Ishikawa (cell line): ENCODE measurements around the gene GRIN2B.

ENCODE experiments used
- CEBPB ChIP-seq: IDR thresholded peaks from 2 replicates; pipeline ENCODE4 v1.6.1; 2012
- CREB1 ChIP-seq: IDR thresholded peaks from 2 replicates; pipeline ENCODE4 v1.6.1; 2012; ENCODE audit warnings: low read depth
- EGR1 ChIP-seq: IDR thresholded peaks from 2 replicates; pipeline ENCODE4 v1.6.1; 2012
- EP300 ChIP-seq: IDR thresholded peaks from 2 replicates; pipeline ENCODE4 v1.6.1; 2012; ENCODE audit warnings: borderline replicate concordance
- FOXM1 ChIP-seq: IDR thresholded peaks from 2 replicates; pipeline ENCODE4 v1.6.1; 2012; ENCODE audit warnings: low read depth, borderline replicate concordance
- NFIC ChIP-seq: IDR thresholded peaks from 2 replicates; pipeline ENCODE4 v1.6.1; 2012
- RAD21 ChIP-seq: IDR thresholded peaks from 2 replicates; pipeline ENCODE4 v1.6.1; 2012; ENCODE audit warnings: low read depth
- TAF1 ChIP-seq: IDR thresholded peaks from 2 replicates; pipeline ENCODE4 v1.6.1; 2012; ENCODE audit warnings: low read depth, mild to moderate bottlenecking
- TCF12 ChIP-seq: IDR thresholded peaks from 2 replicates; pipeline ENCODE4 v1.6.1; 2012; ENCODE audit warnings: low read depth
- TEAD4 ChIP-seq: IDR thresholded peaks from 2 replicates; pipeline ENCODE4 v1.6.1; 2012
- YY1 ChIP-seq: IDR thresholded peaks from 2 replicates; pipeline ENCODE4 v1.6.1; 2012; ENCODE audit warnings: low read depth
- ZBTB7A ChIP-seq: IDR thresholded peaks from 2 replicates; pipeline ENCODE4 v1.6.1; 2012; ENCODE audit warnings: low read depth
- TF ChIP-seq, protein P1 (sequence below): IDR thresholded peaks from 2 replicates; pipeline ENCODE4 v1.6.1; 2012
- TF ChIP-seq, protein P2 (sequence below): IDR thresholded peaks from 2 replicates; pipeline ENCODE4 v1.6.1; 2012; ENCODE audit warnings: low read depth, mild to moderate bottlenecking
- TF ChIP-seq, protein P3 (sequence below): IDR thresholded peaks from 2 replicates; pipeline ENCODE4 v1.6.1; 2012

The GRIN2B gene

DNA sequence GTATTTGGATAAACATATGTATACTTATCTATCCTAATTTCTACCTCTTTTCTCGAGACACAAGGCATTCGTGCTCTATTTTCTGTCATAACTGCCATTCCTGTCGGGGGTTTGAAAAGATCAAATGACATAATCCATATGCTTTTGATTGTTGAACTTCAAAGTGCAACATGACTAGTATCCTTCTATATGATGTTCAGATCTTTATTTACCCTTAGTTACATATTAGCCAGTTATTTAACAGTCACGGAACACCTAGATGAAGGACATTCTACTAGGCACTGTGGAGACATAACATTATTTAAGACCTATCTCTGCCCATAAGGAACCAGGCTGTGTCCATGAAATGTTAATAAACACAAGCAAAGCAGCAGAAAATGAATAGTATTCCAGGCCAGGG, 11.2 kb upstream of the GRIN2B start:
- TF ChIP-seq, protein P1, sequence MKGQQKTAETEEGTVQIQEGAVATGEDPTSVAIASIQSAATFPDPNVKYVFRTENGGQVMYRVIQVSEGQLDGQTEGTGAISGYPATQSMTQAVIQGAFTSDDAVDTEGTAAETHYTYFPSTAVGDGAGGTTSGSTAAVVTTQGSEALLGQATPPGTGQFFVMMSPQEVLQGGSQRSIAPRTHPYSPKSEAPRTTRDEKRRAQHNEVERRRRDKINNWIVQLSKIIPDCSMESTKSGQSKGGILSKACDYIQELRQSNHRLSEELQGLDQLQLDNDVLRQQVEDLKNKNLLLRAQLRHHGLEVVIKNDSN: no peak
- TF ChIP-seq TCF12 (no peak), CEBPB (no peak), CREB1 (no peak), TAF1 (no peak), NFIC (no peak), ZBTB7A (no peak), FOXM1 (no peak), YY1 (no peak), TEAD4 (no peak), EGR1 (no peak)
- TF ChIP-seq, protein P2, sequence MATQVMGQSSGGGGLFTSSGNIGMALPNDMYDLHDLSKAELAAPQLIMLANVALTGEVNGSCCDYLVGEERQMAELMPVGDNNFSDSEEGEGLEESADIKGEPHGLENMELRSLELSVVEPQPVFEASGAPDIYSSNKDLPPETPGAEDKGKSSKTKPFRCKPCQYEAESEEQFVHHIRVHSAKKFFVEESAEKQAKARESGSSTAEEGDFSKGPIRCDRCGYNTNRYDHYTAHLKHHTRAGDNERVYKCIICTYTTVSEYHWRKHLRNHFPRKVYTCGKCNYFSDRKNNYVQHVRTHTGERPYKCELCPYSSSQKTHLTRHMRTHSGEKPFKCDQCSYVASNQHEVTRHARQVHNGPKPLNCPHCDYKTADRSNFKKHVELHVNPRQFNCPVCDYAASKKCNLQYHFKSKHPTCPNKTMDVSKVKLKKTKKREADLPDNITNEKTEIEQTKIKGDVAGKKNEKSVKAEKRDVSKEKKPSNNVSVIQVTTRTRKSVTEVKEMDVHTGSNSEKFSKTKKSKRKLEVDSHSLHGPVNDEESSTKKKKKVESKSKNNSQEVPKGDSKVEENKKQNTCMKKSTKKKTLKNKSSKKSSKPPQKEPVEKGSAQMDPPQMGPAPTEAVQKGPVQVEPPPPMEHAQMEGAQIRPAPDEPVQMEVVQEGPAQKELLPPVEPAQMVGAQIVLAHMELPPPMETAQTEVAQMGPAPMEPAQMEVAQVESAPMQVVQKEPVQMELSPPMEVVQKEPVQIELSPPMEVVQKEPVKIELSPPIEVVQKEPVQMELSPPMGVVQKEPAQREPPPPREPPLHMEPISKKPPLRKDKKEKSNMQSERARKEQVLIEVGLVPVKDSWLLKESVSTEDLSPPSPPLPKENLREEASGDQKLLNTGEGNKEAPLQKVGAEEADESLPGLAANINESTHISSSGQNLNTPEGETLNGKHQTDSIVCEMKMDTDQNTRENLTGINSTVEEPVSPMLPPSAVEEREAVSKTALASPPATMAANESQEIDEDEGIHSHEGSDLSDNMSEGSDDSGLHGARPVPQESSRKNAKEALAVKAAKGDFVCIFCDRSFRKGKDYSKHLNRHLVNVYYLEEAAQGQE: no peak
- TF ChIP-seq, protein P3, sequence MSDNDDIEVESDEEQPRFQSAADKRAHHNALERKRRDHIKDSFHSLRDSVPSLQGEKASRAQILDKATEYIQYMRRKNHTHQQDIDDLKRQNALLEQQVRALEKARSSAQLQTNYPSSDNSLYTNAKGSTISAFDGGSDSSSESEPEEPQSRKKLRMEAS: no peak

- TF ChIP-seq CREB1: no peak
- TF ChIP-seq TAF1: no peak
- no peak for TF ChIP-seq NFIC
- no peak for TF ChIP-seq YY1
- TF ChIP-seq EP300: no peak
- TF ChIP-seq TCF12: no peak
- TF ChIP-seq, protein P3: no peak
These were observed 10.7 kb upstream of the GRIN2B start for GRCh38 chr12:13992106-13992505.

GRCh38 chr12:13986031-13986430, 4.6 kb upstream of the GRIN2B start:
- TF ChIP-seq NFIC: no peak
- TF ChIP-seq FOXM1: no peak
- no peak for TF ChIP-seq EP300
- TF ChIP-seq, protein P3: no peak
- no peak for TF ChIP-seq ZBTB7A
- TF ChIP-seq TEAD4: no peak
- no peak for TF ChIP-seq TAF1
- no peak for TF ChIP-seq TCF12
- TF ChIP-seq CREB1: no peak
- TF ChIP-seq CEBPB: no peak
- TF ChIP-seq YY1: no peak
- TF ChIP-seq, protein P2: no peak

GRCh38 chr12:13981990-13982389, 588 bp upstream of the GRIN2B start:
- TF ChIP-seq ZBTB7A (peak; percentile 99), YY1 (no peak), FOXM1 (no peak), TCF12 (no peak), CREB1 (no peak), RAD21 (peak; percentile 92), EGR1 (no peak)
- TF ChIP-seq, protein P3: no peak
- TF ChIP-seq, protein P2: no peak
- TF ChIP-seq, protein P1: no peak
